ENCODE results near the gene NDUFA6. TPM values are rescaled to one million over a fixed set of nuclear protein-coding genes. Genes with fewer than 3 reads are reported as not detected.
"Not testable (repeated sequence)": the region's sequence is repeated elsewhere in the genome, so short reads cannot be mapped to it uniquely, and the experiment has no call there.

NDUFA6 gene
- total RNA-seq, 2 experiments from 2014 or later, result 52.8 to 59.8 TPM

DNA sequence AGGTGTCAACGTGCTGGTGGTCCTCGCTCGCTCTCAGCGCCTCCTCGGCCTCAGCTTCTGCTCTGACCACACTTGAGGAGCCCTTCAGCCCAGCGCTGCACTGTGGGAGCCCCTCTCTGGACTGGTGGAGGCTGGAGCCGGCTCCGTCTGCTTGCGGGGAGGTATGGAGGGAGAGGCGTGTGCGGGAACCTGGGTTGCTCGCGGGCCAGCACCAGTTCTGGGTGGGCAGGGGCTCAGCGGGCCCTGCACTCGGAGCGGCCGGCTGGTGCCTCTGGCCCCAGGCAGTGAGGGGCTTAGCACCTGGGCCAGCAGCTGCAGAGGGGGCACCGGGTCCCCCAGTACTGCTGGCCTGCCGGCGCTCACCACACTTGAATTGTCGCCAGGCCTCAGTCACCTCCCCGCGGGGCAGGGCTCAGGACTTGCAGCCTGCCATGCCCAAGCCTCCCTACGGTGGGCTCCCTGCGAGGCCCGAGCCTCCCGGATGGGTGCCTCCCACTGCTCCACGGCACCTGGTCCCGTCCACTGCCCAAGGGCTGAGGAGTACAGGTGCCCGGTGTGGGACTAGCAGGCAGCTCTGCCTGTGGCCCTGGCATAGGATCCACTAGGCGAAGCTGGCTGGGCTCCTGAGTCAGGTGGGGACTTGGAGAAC, 47.7 kb upstream of the NDUFA6 start:
- Histone ChIP-seq H3K27me3 (ENCODE audit: control insufficient read depth in 1 of 2, insufficient read depth in 2 of 2, low read length in 2 of 2) (no peaks in the 10 kb centered on the region), H3K9me3 (ENCODE audit: control insufficient read depth in 1 of 2, insufficient read depth in 1 of 2, low read length in 2 of 2) (no peaks in the 10 kb centered on the region), H3K4me3 (ENCODE audit: low read length) (no peak overlapping the region), H3K27ac (ENCODE audit: low read depth in 1 of 2, low read length in 2 of 2) (no peak overlapping the region), H3K4me1 (ENCODE audit: insufficient read depth, low read length) (no peaks in the 10 kb centered on the region), H3K36me3 (ENCODE audit: insufficient read depth, low read length) (peaks cover 4% of the 10 kb centered on the region)
- Mint-ChIP-seq H3K4me1 (ENCODE audit: low read depth) (no peaks in the 10 kb centered on the region), H3K4me3 (no peak overlapping the region), H3K9me3 (no peaks in the 10 kb centered on the region), H3K27me3 (no peaks in the 10 kb centered on the region), H3K36me3 (ENCODE audit: low read depth) (peaks cover 18% of the 10 kb centered on the region), H3K27ac (no peak overlapping the region)
- ChIA-PET POLR2A (interaction anchor here (1.4 kb wide), 1 partner anchor 45 kb away, joined by 3 read pairs; no protein-coding TSS in a partner anchor), CTCF (no interaction called here)
- ATAC-seq (ENCODE audit: poor library complexity) (no peak), DNase-seq (no peak)
- TF ChIP-seq, protein P1, sequence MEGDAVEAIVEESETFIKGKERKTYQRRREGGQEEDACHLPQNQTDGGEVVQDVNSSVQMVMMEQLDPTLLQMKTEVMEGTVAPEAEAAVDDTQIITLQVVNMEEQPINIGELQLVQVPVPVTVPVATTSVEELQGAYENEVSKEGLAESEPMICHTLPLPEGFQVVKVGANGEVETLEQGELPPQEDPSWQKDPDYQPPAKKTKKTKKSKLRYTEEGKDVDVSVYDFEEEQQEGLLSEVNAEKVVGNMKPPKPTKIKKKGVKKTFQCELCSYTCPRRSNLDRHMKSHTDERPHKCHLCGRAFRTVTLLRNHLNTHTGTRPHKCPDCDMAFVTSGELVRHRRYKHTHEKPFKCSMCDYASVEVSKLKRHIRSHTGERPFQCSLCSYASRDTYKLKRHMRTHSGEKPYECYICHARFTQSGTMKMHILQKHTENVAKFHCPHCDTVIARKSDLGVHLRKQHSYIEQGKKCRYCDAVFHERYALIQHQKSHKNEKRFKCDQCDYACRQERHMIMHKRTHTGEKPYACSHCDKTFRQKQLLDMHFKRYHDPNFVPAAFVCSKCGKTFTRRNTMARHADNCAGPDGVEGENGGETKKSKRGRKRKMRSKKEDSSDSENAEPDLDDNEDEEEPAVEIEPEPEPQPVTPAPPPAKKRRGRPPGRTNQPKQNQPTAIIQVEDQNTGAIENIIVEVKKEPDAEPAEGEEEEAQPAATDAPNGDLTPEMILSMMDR (IDR thresholded peaks at IDR 0.05), result no peak
- intact Hi-C loops (cut with DNase I, micrococcal nuclease), result no loop called here

DNA sequence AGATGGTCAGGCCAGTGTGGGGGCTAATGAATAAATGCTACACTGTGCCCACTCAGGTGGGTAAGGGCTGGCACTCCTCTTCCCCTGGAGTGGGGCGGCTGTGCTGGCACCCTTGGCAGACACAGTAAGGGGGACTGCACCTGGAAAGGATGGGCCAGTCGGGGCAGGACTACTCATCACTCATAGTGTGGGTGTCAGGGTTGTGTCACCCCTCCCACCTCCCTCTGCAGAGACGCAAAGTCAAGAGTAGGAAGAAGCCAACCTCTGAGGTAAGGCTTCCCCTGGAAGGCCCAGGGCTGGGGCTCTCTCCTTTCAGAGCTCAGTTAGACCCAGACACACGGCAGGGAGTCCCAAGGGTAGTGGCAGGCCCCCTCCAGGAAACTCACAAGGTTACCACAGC, 45.1 kb upstream of the NDUFA6 start:
- H3K4me3 ChIP-seq (ENCODE audit: low read length); H3K27me3 ChIP-seq (ENCODE audit: control insufficient read depth in 1 of 2, insufficient read depth in 2 of 2, low read length in 2 of 2); H3K4me3 Mint-ChIP-seq; DNase-seq; H3K4me1 ChIP-seq (ENCODE audit: insufficient read depth, low read length); H3K9me3 Mint-ChIP-seq; H3K9me3 ChIP-seq (ENCODE audit: control insufficient read depth in 1 of 2, insufficient read depth in 1 of 2, low read length in 2 of 2); POLR2A ChIA-PET; H3K36me3 ChIP-seq (ENCODE audit: insufficient read depth, low read length); H3K27ac Mint-ChIP-seq; ATAC-seq (ENCODE audit: poor library complexity); CTCF ChIA-PET; intact Hi-C loops (cut with DNase I, micrococcal nuclease); H3K27ac ChIP-seq (ENCODE audit: low read depth in 1 of 2, low read length in 2 of 2); H3K27me3 Mint-ChIP-seq; H3K4me1 Mint-ChIP-seq (ENCODE audit: low read depth): not testable (repeated sequence)
- peaks cover 13% of the 10 kb centered on the region for H3K36me3 Mint-ChIP-seq (ENCODE audit: low read depth)

DNA sequence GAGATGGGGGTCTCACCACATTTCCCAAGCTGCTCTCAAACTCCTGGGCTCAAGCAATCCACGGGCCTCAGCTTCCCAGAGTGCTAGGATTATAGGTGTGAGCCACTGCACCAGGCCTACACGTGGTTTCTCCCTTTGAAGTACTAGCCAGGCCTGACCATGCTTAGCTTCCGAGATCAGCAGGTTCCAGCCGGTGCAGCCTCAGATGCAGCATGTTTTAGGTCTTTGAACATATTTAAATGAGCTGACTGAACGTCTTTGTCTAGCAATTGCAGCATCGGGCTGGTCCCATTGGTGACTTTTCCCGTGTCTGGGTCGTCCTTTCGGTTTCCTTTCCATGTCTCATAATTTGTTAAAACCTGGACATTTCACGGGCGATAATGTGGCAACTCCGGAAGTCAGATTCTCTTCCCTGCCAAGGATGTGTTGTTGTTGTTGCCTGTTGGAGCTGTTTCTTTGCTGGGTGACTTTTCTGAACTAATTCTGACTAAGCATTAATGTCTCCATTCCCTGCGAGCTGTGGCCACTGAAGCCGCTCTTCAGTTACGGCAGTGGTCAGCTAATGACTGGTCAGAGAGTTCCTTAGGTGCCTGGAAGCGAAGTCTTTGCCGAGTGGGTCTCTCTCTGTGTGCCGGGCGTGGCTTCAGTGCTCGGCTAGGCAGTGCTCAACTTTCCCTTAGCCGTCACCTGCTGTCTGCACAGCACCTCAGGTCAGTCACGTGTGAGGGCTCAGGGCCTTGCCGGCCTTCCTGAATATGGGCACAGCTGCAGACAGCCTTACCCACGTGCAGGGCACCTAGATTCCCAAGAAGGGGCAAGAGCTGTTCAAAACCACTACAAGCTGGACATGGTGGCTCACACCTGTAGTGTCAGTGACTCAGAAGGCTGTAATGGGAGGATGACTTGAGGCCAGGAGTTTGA, 43.8 kb upstream of the NDUFA6 start:
- Histone ChIP-seq H3K36me3 (ENCODE audit: insufficient read depth, low read length) (no peaks in the 10 kb centered on the region), H3K9me3 (ENCODE audit: control insufficient read depth in 1 of 2, insufficient read depth in 1 of 2, low read length in 2 of 2) (peaks cover 0 to 2% of the 10 kb centered on the region in 2 experiments), H3K27ac (ENCODE audit: low read depth in 1 of 2, low read length in 2 of 2) (no peak overlapping the region), H3K4me1 (ENCODE audit: insufficient read depth, low read length) (no peaks in the 10 kb centered on the region), H3K27me3 (ENCODE audit: control insufficient read depth in 1 of 2, insufficient read depth in 2 of 2, low read length in 2 of 2) (no peaks in the 10 kb centered on the region), H3K4me3 (ENCODE audit: low read length) (no peak overlapping the region)
- ChIA-PET POLR2A (interaction anchor here (1.0 to 1.4 kb wide), 2 partner anchors 23 to 43 kb away, joined by 3 to 7 read pairs; partner anchors contain the start of gene NDUFA6), CTCF (interaction anchor here (1.0 kb wide), 1 partner anchor 43 kb away, joined by 3 read pairs; no protein-coding TSS in a partner anchor)
- Mint-ChIP-seq H3K4me3 (no peak overlapping the region), H3K36me3 (ENCODE audit: low read depth) (peaks cover 6% of the 10 kb centered on the region), H3K27ac (no peak overlapping the region), H3K27me3 (no peaks in the 10 kb centered on the region), H3K9me3 (no peaks in the 10 kb centered on the region), H3K4me1 (ENCODE audit: low read depth) (peaks cover 9% of the 10 kb centered on the region)
- intact Hi-C loops (cut with DNase I, micrococcal nuclease), result loop anchor here in 1 of 2 experiments (5.0 kb wide), 1 partner anchor 37 kb away; no protein-coding TSS in a partner anchor
- ATAC-seq (ENCODE audit: poor library complexity) (no peak), DNase-seq (no peak)
- TF ChIP-seq, protein P1 (IDR thresholded peaks at IDR 0.05), result no peak

Measured in CD4-positive, alpha-beta T cell (primary cell).